Heart left ventricle (tissue), 16 donors: ENCODE results near the gene ATP9A. TPM values are rescaled to one million over a fixed set of nuclear protein-coding genes. Genes with fewer than 3 reads are reported as not detected.

Source experiments
- ATAC-seq, 4 donors: fragments of 200-7000 bp; cut with Tn5 transposase; one replicate each; pipeline ENCODE4 v1.9.1; 2020 to 2022; ENCODE audit warnings: moderate library complexity in 4 of 4, mild to moderate bottlenecking in 3 of 4, moderate number of reproducible peaks in 1 of 4
- DNase-seq, 5 donors: peaks; one replicate each; pipeline ENCODE4 v3.0.0-alpha.2; 2020
- H3K27ac ChIP-seq, 12 donors: fragments of 200-600 bp; sonication (generic) in 4 of 12; one replicate each; pipeline versions ENCODE4 v1.5.0 to v1.8.0; 2016 to 2022; ENCODE audit warnings: mild to moderate bottlenecking in 2 of 12
- H3K27me3 ChIP-seq, 9 donors: fragments of 200-600 bp; sonication (generic) in 2 of 9; one replicate each; pipeline versions ENCODE4 v1.5.1 to v1.8.0; 2016 to 2022; ENCODE audit warnings: mild to moderate bottlenecking in 3 of 9
- H3K36me3 ChIP-seq, 9 donors: fragments of 200-600 bp; sonication (generic) in 2 of 9; one replicate each; pipeline versions ENCODE4 v1.5.0 to v1.8.0; 2018 to 2022; ENCODE audit warnings: mild to moderate bottlenecking in 2 of 9
- H3K4me1 ChIP-seq, 12 donors: fragments of 200-600 bp; sonication (generic) in 4 of 12; one replicate each; pipeline versions ENCODE4 v1.5.0 to v1.8.0; 2016 to 2022; ENCODE audit warnings: mild to moderate bottlenecking in 3 of 12
- H3K4me3 ChIP-seq, 12 donors: fragments of 200-600 bp; sonication (generic) in 4 of 12; one replicate each; pipeline versions ENCODE4 v1.5.0 to v1.8.0; 2017 to 2022; ENCODE audit warnings: mild to moderate bottlenecking in 9 of 12, moderate library complexity in 4 of 12
- H3K9me3 ChIP-seq, 12 donors: fragments of 200-600 bp; sonication (generic) in 4 of 12; one replicate each; pipeline versions ENCODE4 v1.5.0 to v1.8.0; 2016 to 2022; ENCODE audit warnings: mild to moderate bottlenecking in 1 of 12
- POLR2A ChIP-seq, 2 donors: fragments of 450-650 bp; IDR thresholded peaks; one replicate each; pipeline ENCODE4 v1.6.1; 2017; ENCODE audit warnings: antibody characterized with exemption in 2 of 2, mild to moderate bottlenecking in 2 of 2, moderate library complexity in 2 of 2
- WGBS, 4 donors: extraction: QIAGEN DNeasy Blood & Tissue Kit in 2 of 4; methylation state at CpG; one replicate each; pipeline versions ENCODE4 v1.1.5 to v1.1.7; 2013 to 2018; 5-methylcytosine and 5-hydroxymethylcytosine counted together
- intact Hi-C, 10 donors: fragments of 100-400 bp; cut with DNase I; formaldehyde crosslinking; loops; one replicate each; pipeline versions ENCODE4 v1.11.1 to v1.14.2; 2022
- polyA plus RNA-seq, 2 donors: library from polyadenylated mRNA; stranded (reverse); fragments of 200-250 nt; gene quantifications; one replicate each; pipeline ENCODE4 v1.2.3, GENCODE V29; 2013
- total RNA-seq, 9 donors: library from RNA; depleted of rRNA in 2 of 9; stranded (reverse); fragments of >200 nt in 2 of 9; fragmentation: NEBNext Ultra II Directional in 3 of 9; extraction: Animal tissue kit (Norgen Biotek cat#: 25700) in 3 of 9; gene quantifications; one replicate each; pipeline versions ENCODE4 v1.1.0 to v1.2.4, GENCODE V29; 2016 to 2023
- TF ChIP-seq, protein P1 (sequence below), 12 donors: fragments of 200-600 bp; sonication (generic) in 4 of 12; IDR thresholded peaks; one replicate each; pipeline versions ENCODE4 v1.5.0 to v1.8.0; 2018 to 2022; ENCODE audit warnings: antibody characterized with exemption in 12 of 12, mild to moderate bottlenecking in 5 of 12
- donor health status: ischemic (EF 13 %, LVEDD 7.1; RV severe dilation, severe dysfunction).
- donor health status: healthy with polysubstance abuse.
- donor health status: DM: no; HTN: yes; CAD: no.
- donor health status: DM: no; HTN: no; CAD: no.
- donor health status: ischemic (EF 25% LVEDD 6.9; RV normal size, moderate dysfunction).
- donor health status: ischemic (EF 25% LVEDD 5.7; RV mildly dilated, moderate dysfunction).
- donor health status: healthy.
- donor health status: DM: yes; HTN: yes; CAD: no.
- donor health status: ischemic (EF 35%, LVEDD 5.7; RV mildly dilated, moderate dysfunction).
- donor health status: nonischemic (EF 11% LVEDD 7.7; RV severe dilation, severe dysfunction).
- donor health status: DM: yes; HTN: yes; CAD: no.
- donor health status: PGD.
- donor health status: ischemic (EF 29% LVEDD 5.4; RV normal size, mild dysfunction).
- donor health status: nonischemic (EF 23%, LVEDD 6.1; RV moderate dilation, normal function).

ATP9A gene
- total and polyA plus RNA-seq, 11 donors, result 4.4 to 36.4 (median 27.6) TPM

DNA sequence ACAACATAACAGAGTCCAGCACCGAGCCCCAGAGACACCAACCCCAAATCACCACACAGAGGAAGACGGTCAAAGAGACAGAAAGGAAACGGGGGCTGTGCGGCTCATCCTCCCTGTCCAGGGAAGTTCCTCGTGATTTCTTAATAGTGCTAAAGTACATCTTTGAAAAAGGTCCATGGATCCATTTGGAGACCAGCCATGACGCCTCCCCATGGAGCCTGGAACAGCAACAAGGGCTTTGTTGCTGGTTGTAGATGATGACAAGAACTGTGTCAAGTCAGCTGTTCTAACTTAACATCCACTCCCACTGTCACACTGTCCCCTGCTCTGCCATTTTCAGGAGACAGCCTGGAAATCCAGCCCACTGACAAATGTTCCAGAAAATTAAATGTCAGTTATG, 99.7 kb downstream of the ATP9A start:
- ATAC-seq (no peak), DNase-seq (no peak)
- intact Hi-C loops, result no loop called here
- 83 to 88% (median 85%) methylated on average over 6 of the region's 6 CpGs for WGBS, 4 donors
- H3K4me3 ChIP-seq, result no peak overlapping the region
- H3K27ac ChIP-seq, result no peak overlapping the region
- no peaks in the 10 kb centered on the region for H3K27me3 ChIP-seq
- H3K9me3 ChIP-seq, result no peaks in the 10 kb centered on the region
- H3K36me3 ChIP-seq, result peaks cover 0 to 73% (median 36%) of the 10 kb centered on the region in 9 donors
- TF ChIP-seq, protein P1, sequence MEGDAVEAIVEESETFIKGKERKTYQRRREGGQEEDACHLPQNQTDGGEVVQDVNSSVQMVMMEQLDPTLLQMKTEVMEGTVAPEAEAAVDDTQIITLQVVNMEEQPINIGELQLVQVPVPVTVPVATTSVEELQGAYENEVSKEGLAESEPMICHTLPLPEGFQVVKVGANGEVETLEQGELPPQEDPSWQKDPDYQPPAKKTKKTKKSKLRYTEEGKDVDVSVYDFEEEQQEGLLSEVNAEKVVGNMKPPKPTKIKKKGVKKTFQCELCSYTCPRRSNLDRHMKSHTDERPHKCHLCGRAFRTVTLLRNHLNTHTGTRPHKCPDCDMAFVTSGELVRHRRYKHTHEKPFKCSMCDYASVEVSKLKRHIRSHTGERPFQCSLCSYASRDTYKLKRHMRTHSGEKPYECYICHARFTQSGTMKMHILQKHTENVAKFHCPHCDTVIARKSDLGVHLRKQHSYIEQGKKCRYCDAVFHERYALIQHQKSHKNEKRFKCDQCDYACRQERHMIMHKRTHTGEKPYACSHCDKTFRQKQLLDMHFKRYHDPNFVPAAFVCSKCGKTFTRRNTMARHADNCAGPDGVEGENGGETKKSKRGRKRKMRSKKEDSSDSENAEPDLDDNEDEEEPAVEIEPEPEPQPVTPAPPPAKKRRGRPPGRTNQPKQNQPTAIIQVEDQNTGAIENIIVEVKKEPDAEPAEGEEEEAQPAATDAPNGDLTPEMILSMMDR (IDR thresholded peaks at IDR 0.05), result no peak
- no peak for TF ChIP-seq POLR2A (IDR thresholded peaks at IDR 0.05)
- H3K4me1 ChIP-seq, result no peaks in the 10 kb centered on the region

DNA sequence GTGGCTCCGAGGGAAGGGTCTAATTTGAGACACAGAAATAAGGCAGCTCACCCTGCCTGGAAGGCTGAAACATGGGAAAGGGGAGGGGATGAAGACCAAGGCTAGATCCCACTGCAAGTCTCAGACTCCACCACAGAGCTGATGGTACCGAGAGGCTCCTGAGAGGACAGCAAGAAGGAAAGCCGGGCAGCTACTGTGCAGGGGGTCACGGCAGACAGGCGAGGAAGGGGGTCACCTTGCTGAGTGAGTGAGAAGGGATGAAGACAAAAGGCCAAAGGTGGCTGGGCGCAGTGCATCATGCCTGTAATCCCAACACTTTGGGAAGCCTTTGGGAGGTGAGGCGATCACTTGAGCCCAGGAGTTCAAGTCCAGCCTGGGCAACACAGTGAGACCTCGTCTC, 100.7 kb downstream of the ATP9A start:
- Histone ChIP-seq H3K4me3 (no peak overlapping the region), H3K27ac (no peak overlapping the region), H3K27me3 (no peaks in the 10 kb centered on the region), H3K4me1 (no peaks in the 10 kb centered on the region), H3K9me3 (no peaks in the 10 kb centered on the region), H3K36me3 (peaks cover 0 to 63% (median 33%) of the 10 kb centered on the region in 9 donors)
- intact Hi-C loops, result no loop called here
- TF ChIP-seq, protein P1 (IDR thresholded peaks at IDR 0.05), result no peak
- TF ChIP-seq POLR2A (IDR thresholded peaks at IDR 0.05), result no peak
- WGBS, 4 donors, result 93 to 98% (median 94%) methylated on average over 8 of the region's 8 CpGs
- no peak for ATAC-seq
- no peak for DNase-seq

DNA sequence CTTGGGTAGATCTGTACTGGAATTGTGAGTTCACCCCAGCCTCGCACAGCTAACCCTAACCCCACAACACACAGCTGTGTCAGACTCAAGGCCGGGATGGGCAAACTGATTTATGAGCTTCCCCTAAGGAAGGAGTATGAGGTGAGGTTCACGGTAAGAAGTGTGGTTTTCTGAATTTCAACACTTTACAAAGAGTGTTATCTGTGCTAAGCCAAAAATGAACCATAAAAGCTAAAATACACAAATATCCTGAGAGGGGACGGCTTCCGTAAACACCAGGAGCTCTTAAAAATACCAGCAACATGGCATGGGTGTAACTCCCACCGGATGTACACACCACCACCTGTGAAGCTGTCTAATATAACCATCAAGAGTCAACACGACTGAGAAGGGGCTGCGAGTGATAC, 101.2 kb downstream of the ATP9A start:
- Histone ChIP-seq H3K9me3 (no peaks in the 10 kb centered on the region), H3K36me3 (peaks cover 0 to 58% (median 33%) of the 10 kb centered on the region in 9 donors), H3K27me3 (no peaks in the 10 kb centered on the region), H3K4me1 (peaks cover 0 to 4% (median 0%) of the 10 kb centered on the region in 12 donors), H3K4me3 (no peak overlapping the region), H3K27ac (no peak overlapping the region)
- no peak for TF ChIP-seq POLR2A (IDR thresholded peaks at IDR 0.05)
- TF ChIP-seq, protein P1 (IDR thresholded peaks at IDR 0.05), result no peak
- ATAC-seq (no peak), DNase-seq (no peak)
- intact Hi-C loops, result no loop called here
- 85 to 93% (median 91%) methylated on average over 8 of the region's 8 CpGs for WGBS, 4 donors

DNA sequence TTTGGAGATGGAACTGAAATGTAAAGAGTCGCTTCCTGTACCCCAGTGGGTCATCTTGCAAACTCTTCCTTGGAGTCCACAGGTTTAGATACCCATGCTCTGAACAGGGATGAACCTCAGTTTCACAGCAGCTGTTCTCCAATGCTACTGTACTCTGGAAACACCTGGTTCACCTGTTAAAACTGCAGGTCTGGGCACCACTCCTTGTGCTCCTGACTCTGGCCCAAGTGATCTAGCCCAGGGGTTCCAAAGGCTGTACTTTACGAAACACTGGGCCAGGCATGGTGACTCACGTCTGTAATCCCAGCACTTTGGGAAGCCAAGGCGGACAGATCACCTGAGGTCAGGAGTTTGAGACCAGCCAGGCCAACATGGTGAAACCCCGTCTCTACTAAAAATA, 102.1 kb downstream of the ATP9A start:
- H3K27me3 ChIP-seq, result no peaks in the 10 kb centered on the region
- ATAC-seq (no peak), DNase-seq (no peak)
- H3K4me3 ChIP-seq, result no peak overlapping the region
- H3K36me3 ChIP-seq, result peaks cover 0 to 52% (median 32%) of the 10 kb centered on the region in 9 donors
- WGBS, 4 donors, result 90 to 98% (median 96%) methylated on average over 5 of the region's 5 CpGs
- no peak overlapping the region for H3K27ac ChIP-seq
- TF ChIP-seq POLR2A (IDR thresholded peaks at IDR 0.05), result no peak
- TF ChIP-seq, protein P1 (IDR thresholded peaks at IDR 0.05), result no peak
- no peaks in the 10 kb centered on the region for H3K9me3 ChIP-seq
- intact Hi-C loops, result no loop called here
- peaks cover 0 to 9% (median 0%) of the 10 kb centered on the region in 12 donors for H3K4me1 ChIP-seq
